ENCODE data around the gene TBC1D22A.

Gene TBC1D22A

DNA sequence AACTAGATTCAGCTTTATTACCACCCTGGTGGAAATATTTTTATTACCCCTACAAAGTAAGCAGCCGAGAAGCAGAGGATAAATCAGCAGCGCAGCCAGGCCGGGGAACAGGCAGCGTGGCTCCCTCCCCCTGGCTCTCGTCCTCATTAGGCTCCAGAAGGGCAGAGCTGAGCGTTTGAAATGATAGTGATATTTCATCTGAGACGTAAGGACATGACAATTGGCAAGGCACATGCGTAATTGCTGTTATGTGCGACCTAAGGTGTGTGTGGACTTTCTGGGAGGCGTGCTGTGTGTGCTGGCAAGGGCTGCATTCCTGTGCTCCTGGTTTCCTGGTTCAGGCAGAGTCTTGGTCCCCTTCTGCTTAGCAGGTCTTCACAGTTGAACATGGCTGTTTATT, 247.8 kb downstream of the TBC1D22A start:
- ATAC-seq = no peak
- TF ChIP-seq SNAI2 (CRISPR knock-in tag; IDR thresholded peaks at IDR 0.05) = no peak
- no peak for TF ChIP-seq ZNF70 (CRISPR knock-in tag; IDR thresholded peaks at IDR 0.05)
- no peak for TF ChIP-seq ZFP3 (CRISPR knock-in tag; IDR thresholded peaks at IDR 0.05)

DNA sequence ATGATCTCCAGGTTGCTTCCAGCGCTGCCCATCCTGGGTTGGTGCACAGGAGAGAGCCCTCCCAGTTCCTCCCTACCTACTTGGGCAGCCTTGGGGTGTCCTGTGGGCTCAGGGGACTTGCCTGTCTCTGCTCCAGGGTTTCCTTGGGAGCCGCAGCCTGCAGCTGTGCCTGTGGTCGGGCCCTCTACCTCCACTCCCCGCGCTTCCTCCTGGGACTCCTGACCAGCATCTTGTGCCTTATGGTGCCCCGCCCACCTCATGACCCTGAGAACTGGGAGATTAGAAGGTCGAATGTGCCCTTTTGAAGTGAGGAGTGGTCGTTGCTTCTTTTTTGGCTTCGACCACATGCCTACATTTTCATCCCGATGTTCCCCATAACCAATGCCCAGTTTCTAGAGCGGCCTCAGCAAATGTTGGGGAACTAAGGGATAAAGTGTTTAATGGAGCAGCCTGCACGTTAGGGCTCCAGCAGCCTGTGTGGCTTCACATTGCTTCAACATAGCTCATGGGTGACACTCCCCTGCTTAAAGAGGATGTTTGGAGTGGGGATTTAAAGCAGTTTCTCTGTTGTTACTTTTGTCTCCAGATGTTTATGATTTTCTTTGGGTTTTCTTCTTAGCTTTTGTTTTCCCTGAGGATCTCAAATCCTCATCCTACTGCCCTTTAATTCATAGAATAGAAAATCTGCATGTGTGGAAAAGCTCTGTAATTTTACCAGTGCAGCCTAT, 248.8 kb downstream of the TBC1D22A start:
- TF ChIP-seq OSR1 (CRISPR knock-in tag; IDR thresholded peaks at IDR 0.05) = no peak
- ATAC-seq = no peak

DNA sequence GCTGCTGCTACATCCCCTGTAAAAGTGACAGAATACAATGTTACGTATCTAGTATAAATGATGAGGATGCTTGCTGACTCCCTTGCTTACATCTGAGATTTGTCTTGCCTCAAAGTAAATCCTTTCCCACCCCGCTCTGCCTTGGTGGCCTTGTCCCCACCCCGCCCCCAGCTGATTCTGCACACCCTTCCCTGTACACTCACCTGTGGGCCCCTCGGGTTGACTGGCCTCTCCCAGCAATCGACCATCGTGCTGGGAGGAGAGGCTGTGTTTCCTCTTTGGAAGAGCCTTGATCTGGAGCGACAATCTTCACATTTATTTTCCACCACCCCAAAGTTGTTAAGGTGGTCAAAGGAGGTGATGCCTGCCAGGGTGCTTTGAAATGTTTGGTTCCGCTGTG, 249.4 kb downstream of the TBC1D22A start:
- TF ChIP-seq ARNTL (CRISPR knock-in tag; IDR thresholded peaks at IDR 0.05; ENCODE audit: borderline replicate concordance, low read depth) = no peak
- TF ChIP-seq ZNF8 (CRISPR knock-in tag; IDR thresholded peaks at IDR 0.05) = no peak
- no peak for TF ChIP-seq OSR1 (CRISPR knock-in tag; IDR thresholded peaks at IDR 0.05)
- TF ChIP-seq, protein P1, sequence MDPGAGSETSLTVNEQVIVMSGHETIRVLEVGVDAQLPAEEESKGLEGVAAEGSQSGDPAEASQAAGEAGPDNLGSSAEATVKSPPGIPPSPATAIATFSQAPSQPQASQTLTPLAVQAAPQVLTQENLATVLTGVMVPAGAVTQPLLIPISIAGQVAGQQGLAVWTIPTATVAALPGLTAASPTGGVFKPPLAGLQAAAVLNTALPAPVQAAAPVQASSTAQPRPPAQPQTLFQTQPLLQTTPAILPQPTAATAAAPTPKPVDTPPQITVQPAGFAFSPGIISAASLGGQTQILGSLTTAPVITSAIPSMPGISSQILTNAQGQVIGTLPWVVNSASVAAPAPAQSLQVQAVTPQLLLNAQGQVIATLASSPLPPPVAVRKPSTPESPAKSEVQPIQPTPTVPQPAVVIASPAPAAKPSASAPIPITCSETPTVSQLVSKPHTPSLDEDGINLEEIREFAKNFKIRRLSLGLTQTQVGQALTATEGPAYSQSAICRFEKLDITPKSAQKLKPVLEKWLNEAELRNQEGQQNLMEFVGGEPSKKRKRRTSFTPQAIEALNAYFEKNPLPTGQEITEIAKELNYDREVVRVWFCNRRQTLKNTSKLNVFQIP (CRISPR knock-in tag; IDR thresholded peaks at IDR 0.05; ENCODE audit: borderline replicate concordance, low read depth) = no peak
- TF ChIP-seq ISL1 (CRISPR knock-in tag; IDR thresholded peaks at IDR 0.05) = no peak
- TF ChIP-seq RARB (CRISPR knock-in tag; IDR thresholded peaks at IDR 0.05) = no peak
- TF ChIP-seq ESRRG (CRISPR knock-in tag; IDR thresholded peaks at IDR 0.05) = no peak
- TF ChIP-seq ZNF565 (CRISPR knock-in tag; conservative IDR thresholded peaks at IDR 0.05; ENCODE audit: low read depth) = no peak
- no peak for TF ChIP-seq GLIS3 (CRISPR knock-in tag; IDR thresholded peaks at IDR 0.05)
- TF ChIP-seq TOX (CRISPR knock-in tag; IDR thresholded peaks at IDR 0.05; ENCODE audit: borderline replicate concordance) = no peak
- no peak for TF ChIP-seq TCF4 (CRISPR knock-in tag; IDR thresholded peaks at IDR 0.05; ENCODE audit: borderline replicate concordance)
- TF ChIP-seq BACH2 (CRISPR knock-in tag; IDR thresholded peaks at IDR 0.05; ENCODE audit: borderline replicate concordance) = no peak
- TF ChIP-seq ZFP30 (CRISPR knock-in tag; IDR thresholded peaks at IDR 0.05) = no peak
- no peak for TF ChIP-seq CSDC2 (CRISPR knock-in tag; IDR thresholded peaks at IDR 0.05)
- no peak for TF ChIP-seq ZC3H10 (CRISPR knock-in tag; IDR thresholded peaks at IDR 0.05)
- ATAC-seq = no peak

DNA sequence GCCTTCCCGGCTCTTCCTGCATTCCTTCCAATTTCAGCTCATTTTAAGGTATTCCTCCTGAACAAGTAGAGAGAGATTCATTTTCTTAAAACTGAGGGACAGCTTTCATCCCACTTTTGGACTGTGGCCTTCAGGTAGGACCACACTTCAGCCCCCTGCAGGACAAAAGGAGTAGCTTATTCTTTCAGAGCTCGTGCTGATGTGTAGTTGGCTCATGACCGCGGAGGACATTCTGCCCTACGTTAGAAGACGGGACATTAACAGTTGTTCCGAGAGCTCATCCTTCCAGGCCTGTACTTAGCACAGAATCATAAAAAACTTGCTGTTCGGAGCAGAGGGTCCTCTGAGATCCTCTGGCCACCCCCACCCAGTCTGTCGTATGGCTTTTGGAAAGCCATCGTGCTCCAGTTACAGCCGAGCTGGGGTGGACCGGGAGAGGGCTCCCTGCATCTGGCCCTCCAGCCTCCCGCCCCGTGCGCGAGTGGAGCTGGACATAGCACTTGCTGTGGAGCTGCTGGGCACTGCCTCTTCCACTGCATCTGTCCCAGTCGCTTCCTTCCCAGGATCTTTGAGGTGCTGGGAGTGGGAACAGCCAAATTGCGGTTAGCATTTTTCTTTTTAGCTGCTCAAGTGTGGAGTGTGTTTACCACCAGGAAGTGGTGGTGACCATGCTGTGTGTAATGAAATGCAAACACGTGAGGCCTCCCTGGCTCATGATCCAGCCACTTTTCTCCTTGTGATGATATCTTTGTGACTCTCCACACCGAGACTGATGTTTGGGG, 250.3 kb downstream of the TBC1D22A start:
- no peak for TF ChIP-seq OSR1 (CRISPR knock-in tag; IDR thresholded peaks at IDR 0.05)
- no peak for ATAC-seq

DNA sequence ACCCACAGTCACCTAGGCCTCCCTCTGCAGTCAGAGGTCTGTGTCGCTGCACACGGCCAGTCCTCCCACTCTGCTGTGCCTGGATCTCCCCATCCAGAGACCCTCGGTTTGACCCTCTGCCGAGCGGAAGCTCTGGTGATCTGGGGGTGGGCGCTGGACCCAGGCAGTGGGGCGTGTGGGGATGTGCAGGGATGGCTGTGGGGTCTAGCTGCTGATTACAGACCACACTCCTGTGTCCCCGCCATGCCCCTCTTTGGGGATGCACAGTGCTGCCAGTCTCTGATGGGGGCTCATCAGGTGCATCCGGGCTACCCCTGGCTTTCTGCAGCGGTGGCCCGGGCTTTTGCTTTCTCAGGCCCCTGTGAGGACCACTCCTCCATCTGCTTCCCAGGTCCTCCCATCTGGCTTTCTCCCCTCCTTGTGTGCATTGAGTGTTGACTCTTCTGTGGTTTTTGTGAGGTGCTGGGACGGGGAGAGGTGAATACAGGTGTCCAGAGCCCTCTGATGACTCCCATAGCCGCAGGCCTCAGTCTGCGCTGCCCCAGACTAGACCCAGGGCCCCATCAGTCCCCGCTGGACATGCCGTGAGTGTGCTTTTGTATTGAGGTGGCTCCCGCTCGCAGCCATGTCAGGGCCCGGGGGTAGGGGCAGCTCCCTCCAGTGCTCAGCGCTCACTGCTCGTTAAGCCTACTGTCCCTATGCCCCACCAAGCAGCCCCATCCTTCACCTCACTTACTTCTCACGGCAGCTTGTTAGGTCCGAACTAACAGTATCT, 251.6 kb downstream of the TBC1D22A start:
- TF ChIP-seq, protein P2, sequence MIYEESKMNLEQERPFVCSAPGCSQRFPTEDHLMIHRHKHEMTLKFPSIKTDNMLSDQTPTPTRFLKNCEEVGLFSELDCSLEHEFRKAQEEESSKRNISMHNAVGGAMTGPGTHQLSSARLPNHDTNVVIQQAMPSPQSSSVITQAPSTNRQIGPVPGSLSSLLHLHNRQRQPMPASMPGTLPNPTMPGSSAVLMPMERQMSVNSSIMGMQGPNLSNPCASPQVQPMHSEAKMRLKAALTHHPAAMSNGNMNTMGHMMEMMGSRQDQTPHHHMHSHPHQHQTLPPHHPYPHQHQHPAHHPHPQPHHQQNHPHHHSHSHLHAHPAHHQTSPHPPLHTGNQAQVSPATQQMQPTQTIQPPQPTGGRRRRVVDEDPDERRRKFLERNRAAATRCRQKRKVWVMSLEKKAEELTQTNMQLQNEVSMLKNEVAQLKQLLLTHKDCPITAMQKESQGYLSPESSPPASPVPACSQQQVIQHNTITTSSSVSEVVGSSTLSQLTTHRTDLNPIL (CRISPR knock-in tag; IDR thresholded peaks at IDR 0.05; ENCODE audit: low read depth) = no peak
- no peak for TF ChIP-seq TCF4 (CRISPR knock-in tag; IDR thresholded peaks at IDR 0.05; ENCODE audit: borderline replicate concordance)
- TF ChIP-seq ZC3H10 (CRISPR knock-in tag; IDR thresholded peaks at IDR 0.05) = no peak
- TF ChIP-seq ZNF70 (CRISPR knock-in tag; IDR thresholded peaks at IDR 0.05) = no peak
- no peak for ATAC-seq

DNA sequence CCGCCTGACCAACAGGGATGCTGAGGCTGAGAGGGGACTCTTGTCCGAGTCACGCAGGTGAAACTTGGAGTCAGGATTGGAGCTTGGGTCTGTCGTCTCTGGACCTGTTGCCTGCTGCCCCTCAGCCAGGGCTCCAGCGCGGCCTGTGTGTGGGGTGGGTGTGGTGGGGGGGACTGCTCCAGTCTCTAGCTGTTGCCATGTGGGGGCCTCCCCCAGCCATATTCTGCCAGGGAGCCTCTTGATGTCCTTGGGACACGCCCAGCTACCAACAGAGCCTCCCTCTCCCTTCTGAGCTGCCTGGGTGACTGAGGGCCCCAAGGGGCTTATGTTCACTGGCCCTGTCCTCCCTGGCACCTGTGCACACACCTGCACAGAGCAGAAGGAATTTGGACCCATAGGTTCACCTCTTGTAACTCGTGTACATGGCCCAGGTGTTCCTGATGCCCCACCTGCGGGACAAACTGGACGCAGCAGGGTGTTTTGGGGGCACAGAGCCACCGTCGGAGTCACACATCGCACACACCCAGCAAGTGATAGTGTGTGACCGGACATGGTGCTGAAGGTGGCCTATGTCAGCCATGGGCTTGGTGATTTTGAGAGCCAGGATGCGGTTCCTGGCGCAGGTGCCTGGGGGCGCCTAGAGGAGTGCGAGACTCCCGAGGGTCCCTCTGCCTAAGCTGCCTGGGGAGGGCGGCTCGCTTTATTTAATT, 252.3 kb downstream of the TBC1D22A start:
- no peak for ATAC-seq
- TF ChIP-seq, protein P2 (CRISPR knock-in tag; IDR thresholded peaks at IDR 0.05; ENCODE audit: low read depth) = no peak
- no peak for TF ChIP-seq CSDC2 (CRISPR knock-in tag; IDR thresholded peaks at IDR 0.05)
- no peak for TF ChIP-seq ARNTL (CRISPR knock-in tag; IDR thresholded peaks at IDR 0.05; ENCODE audit: borderline replicate concordance, low read depth)
- no peak for TF ChIP-seq SNAI2 (CRISPR knock-in tag; IDR thresholded peaks at IDR 0.05)
- TF ChIP-seq TOX (CRISPR knock-in tag; IDR thresholded peaks at IDR 0.05; ENCODE audit: borderline replicate concordance) = no peak
- no peak for TF ChIP-seq GLIS3 (CRISPR knock-in tag; IDR thresholded peaks at IDR 0.05)
- TF ChIP-seq ZFP3 (CRISPR knock-in tag; IDR thresholded peaks at IDR 0.05) = no peak
- TF ChIP-seq ZFP30 (CRISPR knock-in tag; IDR thresholded peaks at IDR 0.05) = no peak
- TF ChIP-seq, protein P3, sequence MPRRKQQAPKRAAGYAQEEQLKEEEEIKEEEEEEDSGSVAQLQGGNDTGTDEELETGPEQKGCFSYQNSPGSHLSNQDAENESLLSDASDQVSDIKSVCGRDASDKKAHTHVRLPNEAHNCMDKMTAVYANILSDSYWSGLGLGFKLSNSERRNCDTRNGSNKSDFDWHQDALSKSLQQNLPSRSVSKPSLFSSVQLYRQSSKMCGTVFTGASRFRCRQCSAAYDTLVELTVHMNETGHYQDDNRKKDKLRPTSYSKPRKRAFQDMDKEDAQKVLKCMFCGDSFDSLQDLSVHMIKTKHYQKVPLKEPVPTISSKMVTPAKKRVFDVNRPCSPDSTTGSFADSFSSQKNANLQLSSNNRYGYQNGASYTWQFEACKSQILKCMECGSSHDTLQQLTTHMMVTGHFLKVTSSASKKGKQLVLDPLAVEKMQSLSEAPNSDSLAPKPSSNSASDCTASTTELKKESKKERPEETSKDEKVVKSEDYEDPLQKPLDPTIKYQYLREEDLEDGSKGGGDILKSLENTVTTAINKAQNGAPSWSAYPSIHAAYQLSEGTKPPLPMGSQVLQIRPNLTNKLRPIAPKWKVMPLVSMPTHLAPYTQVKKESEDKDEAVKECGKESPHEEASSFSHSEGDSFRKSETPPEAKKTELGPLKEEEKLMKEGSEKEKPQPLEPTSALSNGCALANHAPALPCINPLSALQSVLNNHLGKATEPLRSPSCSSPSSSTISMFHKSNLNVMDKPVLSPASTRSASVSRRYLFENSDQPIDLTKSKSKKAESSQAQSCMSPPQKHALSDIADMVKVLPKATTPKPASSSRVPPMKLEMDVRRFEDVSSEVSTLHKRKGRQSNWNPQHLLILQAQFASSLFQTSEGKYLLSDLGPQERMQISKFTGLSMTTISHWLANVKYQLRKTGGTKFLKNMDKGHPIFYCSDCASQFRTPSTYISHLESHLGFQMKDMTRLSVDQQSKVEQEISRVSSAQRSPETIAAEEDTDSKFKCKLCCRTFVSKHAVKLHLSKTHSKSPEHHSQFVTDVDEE (CRISPR knock-in tag; IDR thresholded peaks at IDR 0.05) = no peak
- TF ChIP-seq ZC3H10 (CRISPR knock-in tag; IDR thresholded peaks at IDR 0.05) = no peak
- TF ChIP-seq PPARA (CRISPR knock-in tag; IDR thresholded peaks at IDR 0.05; ENCODE audit: borderline replicate concordance) = no peak
